Gastrocnemius medialis (tissue), 4 donors: ENCODE data around the gene PRIMA1.

Source experiments
- POLR2A ChIP-seq, 2 donors: fragments of 450-650 bp; IDR thresholded peaks; one replicate each; pipeline ENCODE4 v1.6.1; 2017; ENCODE audit warnings: antibody characterized with exemption in 2 of 2, mild to moderate bottlenecking in 2 of 2, moderate library complexity in 2 of 2
- TF ChIP-seq, protein P1 (sequence below), 5 experiments: fragments of 450-650 bp in 3 of 5; fragments of 200-600 bp in 2 of 5; sonication (generic) in 2 of 5; IDR thresholded peaks in 4 of 5; conservative IDR thresholded peaks in 1 of 5; 1 replicate in 4 of 5; 2 replicates in 1 of 5; pipeline ENCODE4 v1.5.1; 2016 to 2019; ENCODE audit warnings: antibody characterized with exemption in 5 of 5, mild to moderate bottlenecking in 3 of 5, moderate library complexity in 3 of 5

DNA sequence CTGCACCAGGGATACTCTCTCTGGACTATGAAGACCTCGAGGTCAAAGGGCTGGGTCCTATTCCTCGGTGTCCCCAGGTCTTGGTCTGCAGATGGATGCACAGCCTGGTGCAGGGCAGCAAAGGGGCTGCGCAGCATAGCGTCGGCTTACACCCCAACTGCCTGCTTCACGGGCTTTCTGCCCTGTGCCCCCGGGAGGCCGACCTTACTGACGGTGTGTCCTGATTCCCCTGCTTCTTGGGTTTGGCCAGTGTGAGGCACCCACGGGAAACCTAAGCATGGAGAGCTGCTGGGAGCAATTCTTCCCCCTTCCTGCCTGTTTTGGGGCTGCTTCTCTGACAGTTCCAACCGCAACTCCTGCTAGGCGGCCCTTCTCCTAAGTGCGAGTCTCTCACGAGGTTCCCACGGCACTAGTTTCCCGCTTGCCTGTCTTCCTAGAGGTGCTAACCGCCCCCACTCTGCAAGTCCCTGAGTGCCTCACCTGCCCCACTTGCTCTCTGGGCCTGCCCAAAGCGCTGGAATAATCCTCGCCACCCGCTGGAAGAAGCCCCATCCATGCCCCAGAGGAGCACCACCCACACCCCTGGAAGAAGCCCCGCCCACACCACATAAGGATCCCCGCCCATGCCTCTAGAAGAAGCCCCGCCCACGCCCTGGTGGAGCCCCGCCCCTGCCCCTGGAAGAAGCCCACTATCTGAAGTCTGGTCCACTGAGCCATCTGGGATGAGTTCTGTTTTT lies 54.0 kb downstream of the PRIMA1 start:
- TF ChIP-seq, protein P1, sequence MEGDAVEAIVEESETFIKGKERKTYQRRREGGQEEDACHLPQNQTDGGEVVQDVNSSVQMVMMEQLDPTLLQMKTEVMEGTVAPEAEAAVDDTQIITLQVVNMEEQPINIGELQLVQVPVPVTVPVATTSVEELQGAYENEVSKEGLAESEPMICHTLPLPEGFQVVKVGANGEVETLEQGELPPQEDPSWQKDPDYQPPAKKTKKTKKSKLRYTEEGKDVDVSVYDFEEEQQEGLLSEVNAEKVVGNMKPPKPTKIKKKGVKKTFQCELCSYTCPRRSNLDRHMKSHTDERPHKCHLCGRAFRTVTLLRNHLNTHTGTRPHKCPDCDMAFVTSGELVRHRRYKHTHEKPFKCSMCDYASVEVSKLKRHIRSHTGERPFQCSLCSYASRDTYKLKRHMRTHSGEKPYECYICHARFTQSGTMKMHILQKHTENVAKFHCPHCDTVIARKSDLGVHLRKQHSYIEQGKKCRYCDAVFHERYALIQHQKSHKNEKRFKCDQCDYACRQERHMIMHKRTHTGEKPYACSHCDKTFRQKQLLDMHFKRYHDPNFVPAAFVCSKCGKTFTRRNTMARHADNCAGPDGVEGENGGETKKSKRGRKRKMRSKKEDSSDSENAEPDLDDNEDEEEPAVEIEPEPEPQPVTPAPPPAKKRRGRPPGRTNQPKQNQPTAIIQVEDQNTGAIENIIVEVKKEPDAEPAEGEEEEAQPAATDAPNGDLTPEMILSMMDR (IDR thresholded peaks at IDR 0.05 in 4 of 5, conservative IDR thresholded peaks at IDR 0.05 in 1 of 5): no peak
- no peak for TF ChIP-seq POLR2A (IDR thresholded peaks at IDR 0.05)
